ENCODE results near the gene CC2D1A. TPM values are rescaled to one million over a fixed set of nuclear protein-coding genes. Genes with fewer than 3 reads are reported as not detected.

CC2D1A gene
- total RNA-seq, 2 experiments from 2014 or later: 23.3 to 44.0 TPM

DNA sequence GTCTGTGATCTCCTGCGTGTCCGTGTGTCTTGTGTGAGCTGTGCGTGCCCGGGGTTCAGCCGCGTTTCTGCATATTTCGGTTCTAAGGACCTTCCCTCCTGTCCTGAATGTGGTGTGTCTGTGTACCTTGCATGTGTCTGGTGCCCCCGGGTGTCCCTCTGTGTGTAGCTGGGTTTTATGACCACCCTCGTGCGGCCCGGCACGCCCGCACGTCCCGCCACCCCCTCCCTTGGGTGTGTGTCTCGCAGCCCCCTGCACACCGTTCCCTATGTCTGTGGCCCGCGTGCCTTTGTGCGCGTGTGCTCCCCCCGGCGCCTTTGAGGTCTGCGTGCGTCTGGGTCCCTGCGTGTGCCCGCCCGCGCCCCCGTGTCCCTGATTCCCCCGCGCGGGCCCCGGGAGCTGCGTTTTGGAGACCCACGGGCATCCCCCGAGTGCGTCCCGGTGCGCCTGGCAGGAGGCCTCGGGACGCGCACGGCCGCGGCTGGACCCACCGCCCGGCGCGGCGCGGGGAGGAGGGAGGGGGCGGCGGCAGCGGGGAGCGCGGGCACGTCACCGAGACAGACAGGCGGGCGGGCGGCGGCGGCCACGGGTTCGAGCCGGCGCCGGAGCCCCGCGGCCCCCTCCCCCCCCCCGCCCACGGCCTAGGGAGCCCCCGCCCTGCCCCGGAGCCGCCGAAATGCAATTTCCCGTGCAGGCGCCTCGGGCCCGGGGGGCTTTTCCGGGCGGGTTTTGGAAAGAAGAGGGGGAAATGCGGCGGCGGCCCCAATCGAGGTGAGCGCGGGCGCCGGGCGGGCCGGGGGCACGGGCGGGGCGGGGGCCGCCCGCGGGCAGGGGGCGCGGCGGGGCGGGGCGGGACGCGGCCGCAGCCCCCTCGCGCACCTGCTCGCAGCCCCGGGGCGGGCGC is 41.1 kb upstream of the CC2D1A start:
- peak overlapping the region; percentile 51; the same call in 1 of the 2 replicates for H3K4me2 ChIP-seq (ENCODE audit: low read length)
- intact Hi-C loops (cut with micrococcal nuclease; ENCODE audit: unreplicated experiment): loop anchor here (5.0 kb wide), 1 partner anchor 588 kb away; no protein-coding TSS in a partner anchor
- no peak for DNase-seq (ENCODE audit: low spot score)
- H2AFZ ChIP-seq (ENCODE audit: low read length): no peak overlapping the region
- H4K20me1 ChIP-seq (ENCODE audit: insufficient read depth, low read length): no peaks in the 10 kb centered on the region
- H3K27ac ChIP-seq (ENCODE audit: low read depth, low read length, poor library complexity, severe bottlenecking): no peak overlapping the region
- BruUV-seq (replicated peaks): no TSS peak
- peaks cover 13% of the 10 kb centered on the region for H3K4me1 ChIP-seq (ENCODE audit: insufficient read depth, low read length, poor library complexity, severe bottlenecking)
- POLR2A ChIA-PET: interaction anchor here (0.6 kb wide), 1 partner anchor 103 kb away, joined by 4 read pairs; no protein-coding TSS in a partner anchor
- no peaks in the 10 kb centered on the region for H3K9me2 ChIP-seq (ENCODE audit: insufficient read depth, low read length)
- peak; percentile 83; the same call in 1 of the 2 replicates for TF ChIP-seq EZH2phosphoT487 (IDR thresholded peaks at IDR 0.05; ENCODE audit: borderline replicate concordance, low read depth, low read length)
- TF ChIP-seq, protein P1, sequence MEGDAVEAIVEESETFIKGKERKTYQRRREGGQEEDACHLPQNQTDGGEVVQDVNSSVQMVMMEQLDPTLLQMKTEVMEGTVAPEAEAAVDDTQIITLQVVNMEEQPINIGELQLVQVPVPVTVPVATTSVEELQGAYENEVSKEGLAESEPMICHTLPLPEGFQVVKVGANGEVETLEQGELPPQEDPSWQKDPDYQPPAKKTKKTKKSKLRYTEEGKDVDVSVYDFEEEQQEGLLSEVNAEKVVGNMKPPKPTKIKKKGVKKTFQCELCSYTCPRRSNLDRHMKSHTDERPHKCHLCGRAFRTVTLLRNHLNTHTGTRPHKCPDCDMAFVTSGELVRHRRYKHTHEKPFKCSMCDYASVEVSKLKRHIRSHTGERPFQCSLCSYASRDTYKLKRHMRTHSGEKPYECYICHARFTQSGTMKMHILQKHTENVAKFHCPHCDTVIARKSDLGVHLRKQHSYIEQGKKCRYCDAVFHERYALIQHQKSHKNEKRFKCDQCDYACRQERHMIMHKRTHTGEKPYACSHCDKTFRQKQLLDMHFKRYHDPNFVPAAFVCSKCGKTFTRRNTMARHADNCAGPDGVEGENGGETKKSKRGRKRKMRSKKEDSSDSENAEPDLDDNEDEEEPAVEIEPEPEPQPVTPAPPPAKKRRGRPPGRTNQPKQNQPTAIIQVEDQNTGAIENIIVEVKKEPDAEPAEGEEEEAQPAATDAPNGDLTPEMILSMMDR (conservative IDR thresholded peaks at IDR 0.05; ENCODE audit: low read length): no peak
- CTCF ChIA-PET (ENCODE audit: unreplicated experiment): no interaction called here
- H3K9me3 ChIP-seq (ENCODE audit: low read length): no peaks in the 10 kb centered on the region
- peak overlapping the region; percentile 60 for H3K4me3 ChIP-seq (ENCODE audit: low read depth, low read length, poor library complexity, severe bottlenecking)
- H3K79me2 ChIP-seq (ENCODE audit: insufficient read depth, low read depth, low read length): no peaks in the 10 kb centered on the region
- H3K36me3 ChIP-seq (ENCODE audit: insufficient read depth, low read length): no peaks in the 10 kb centered on the region

DNA sequence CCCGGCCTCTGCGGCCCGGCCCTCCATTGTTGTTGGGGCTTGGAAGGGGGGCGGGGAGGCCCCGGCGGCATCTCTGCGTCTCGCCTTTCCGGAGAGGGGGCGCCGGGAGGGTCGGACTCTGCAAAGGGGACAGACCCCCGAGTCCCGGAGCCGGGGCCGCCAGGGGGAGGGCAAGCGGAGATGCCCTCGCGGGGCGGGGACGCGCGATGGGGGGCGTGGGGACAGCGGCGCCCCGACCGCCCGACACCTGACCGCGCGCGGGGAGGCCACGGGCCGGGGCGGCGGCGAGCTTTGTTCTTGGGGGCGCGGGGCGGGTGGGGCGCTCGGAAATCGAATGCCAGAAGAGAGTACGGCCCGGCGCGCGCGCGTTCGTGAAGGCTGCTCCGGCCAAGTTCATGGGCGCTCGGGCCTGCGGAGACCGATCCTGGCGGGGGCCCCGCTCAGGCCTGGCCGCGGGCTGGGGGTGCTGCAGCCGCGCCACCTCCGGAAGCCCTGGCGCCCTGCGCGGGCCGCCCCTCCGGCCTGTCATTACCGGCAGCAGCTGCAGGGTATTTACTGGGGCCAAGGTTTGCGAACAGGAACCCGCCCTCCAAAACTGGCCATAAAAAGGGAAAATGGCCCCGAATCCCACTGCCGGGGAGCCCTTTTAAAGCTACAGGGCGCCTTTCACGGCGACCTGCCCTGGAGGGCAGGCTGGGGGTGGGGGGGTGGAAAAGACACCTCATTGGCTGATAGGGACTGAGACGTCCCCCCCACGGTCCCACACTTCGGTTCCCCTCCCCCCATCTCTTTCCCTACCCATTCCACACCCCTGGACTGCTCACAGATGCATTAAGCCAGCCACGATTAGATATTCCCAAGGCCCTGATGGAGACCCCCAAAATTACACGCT is 40.2 kb upstream of the CC2D1A start:
- ChIA-PET CTCF (ENCODE audit: unreplicated experiment) (no interaction called here), POLR2A (interaction anchor here (0.6 kb wide), 1 partner anchor 102 kb away, joined by 4 read pairs; no protein-coding TSS in a partner anchor)
- H3K4me1 ChIP-seq (ENCODE audit: insufficient read depth, low read length, poor library complexity, severe bottlenecking): peaks cover 13% of the 10 kb centered on the region
- H3K79me2 ChIP-seq (ENCODE audit: insufficient read depth, low read depth, low read length): no peaks in the 10 kb centered on the region
- no peaks in the 10 kb centered on the region for H3K9me2 ChIP-seq (ENCODE audit: insufficient read depth, low read length)
- no peak overlapping the region for H3K27ac ChIP-seq (ENCODE audit: low read depth, low read length, poor library complexity, severe bottlenecking)
- H3K4me2 ChIP-seq (ENCODE audit: low read length): peak overlapping the region; percentile 51
- no peak for DNase-seq (ENCODE audit: low spot score)
- no peaks in the 10 kb centered on the region for H4K20me1 ChIP-seq (ENCODE audit: insufficient read depth, low read length)
- no peak overlapping the region for H2AFZ ChIP-seq (ENCODE audit: low read length)
- intact Hi-C loops (cut with micrococcal nuclease; ENCODE audit: unreplicated experiment): no loop called here
- TF ChIP-seq, protein P1 (conservative IDR thresholded peaks at IDR 0.05; ENCODE audit: low read length): no peak
- TF ChIP-seq EZH2phosphoT487 (IDR thresholded peaks at IDR 0.05; ENCODE audit: borderline replicate concordance, low read depth, low read length): no peak
- no peaks in the 10 kb centered on the region for H3K36me3 ChIP-seq (ENCODE audit: insufficient read depth, low read length)
- no peaks in the 10 kb centered on the region for H3K9me3 ChIP-seq (ENCODE audit: low read length)
- H3K4me3 ChIP-seq (ENCODE audit: low read depth, low read length, poor library complexity, severe bottlenecking): peak overlapping the region; percentile 60
- BruUV-seq (replicated peaks): no TSS peak

Measured in OCI-LY7 (cell line).